ENCODE measurements around the gene AK9. TPM values are rescaled to one million over a fixed set of nuclear protein-coding genes. Genes with fewer than 3 reads are reported as not detected.
A peak's percentile ranks its signal among the peaks of the same experiment; 100 is the strongest.

The AK9 gene
- total RNA-seq, 1 experiment from 2014 or later = 3.5 TPM

GRCh38 chr6:109483735-109484057, 207.3 kb downstream of the AK9 start (continued):
- TF ChIP-seq ELF1 (IDR thresholded peaks at IDR 0.05; ENCODE audit: borderline replicate concordance, low read depth) = no peak

- H3K4me1 ChIP-seq (ENCODE audit: control insufficient read depth in 1 of 2, insufficient read depth in 2 of 2, low read length in 2 of 2) = peaks cover 4 to 15% of the 10 kb centered on the region in 2 experiments; a peak in 3 of 4 replicates
- intact Hi-C loops (cut with micrococcal nuclease) = no loop called here
- peaks cover 46% of the 10 kb centered on the region for H3K79me2 ChIP-seq (ENCODE audit: insufficient read depth, low read length)
- RAD21 ChIA-PET (ENCODE audit: low non-redundant PET in 1 of 2, low total read pairs in 2 of 2, uncharacterized antibody in 2 of 2, unreplicated experiment in 2 of 2) = no interaction called here
- H3K9ac ChIP-seq (ENCODE audit: low read length) = peak within 1 kb of the TSS; percentile 90
- CTCF ChIA-PET = no interaction called here
- H3K4me2 ChIP-seq (ENCODE audit: low read length) = peak within 1 kb of the TSS; percentile 75
- peaks cover 13 to 15% of the 10 kb centered on the region in 2 experiments; a peak in 3 of 4 replicates for H3K36me3 ChIP-seq (ENCODE audit: control insufficient read depth in 1 of 2, insufficient read depth in 2 of 2, low read length in 2 of 2)
- peak within 1 kb of the TSS; percentile 79 for H3K27ac ChIP-seq (ENCODE audit: low read depth, low read length)
- no peaks in the 10 kb centered on the region for H3K27me3 ChIP-seq (ENCODE audit: insufficient read depth, low read length)
- peak within 1 kb of the TSS; percentile 73 for H3K4me3 ChIP-seq (replicated peaks in 1 of 2; ENCODE audit: low read depth in 1 of 2, low read length in 2 of 2)
- H2AFZ ChIP-seq (ENCODE audit: low read depth, low read length, poor library complexity, severe bottlenecking) = peak within 1 kb of the TSS; percentile 78
- BruUV-seq (replicated peaks) = no TSS peak
- ATAC-seq (peak; percentile 89), DNase-seq (ENCODE audit: low read depth, low spot score) (peak; percentile 69)
- no peaks in the 10 kb centered on the region for H3K9me3 ChIP-seq (ENCODE audit: control insufficient read depth in 1 of 2, insufficient read depth in 1 of 2, low read depth in 1 of 2, low read length in 2 of 2)
- POLR2A ChIA-PET = no interaction called here
- H4K20me1 ChIP-seq (ENCODE audit: insufficient read depth) = no peaks in the 10 kb centered on the region
- H3K9me2 ChIP-seq (ENCODE audit: insufficient read depth) = no peaks in the 10 kb centered on the region
- TF ChIP-seq SRF (IDR thresholded peaks at IDR 0.05; ENCODE audit: low read depth) (no peak), TCF7L2 (IDR thresholded peaks at IDR 0.05; ENCODE audit: borderline replicate concordance, extremely low read depth, insufficient read depth, insufficient read length) (no peak), EZH2phosphoT487 (IDR thresholded peaks at IDR 0.05; ENCODE audit: borderline replicate concordance) (no peak), POLR2AphosphoS5 (IDR thresholded peaks at IDR 0.05; ENCODE audit: low read depth, low read length) (peak; percentile 80), CBX3 (IDR thresholded peaks at IDR 0.05; ENCODE audit: low read depth) (no peak), CTCF (IDR thresholded peaks at IDR 0.05 in 2 of 3, conservative IDR thresholded peaks at IDR 0.05 in 1 of 3; ENCODE audit: borderline replicate concordance in 1 of 3, insufficient read depth in 1 of 3, low read depth in 2 of 3, low read length in 2 of 3) (no peak), SP1 (IDR thresholded peaks at IDR 0.05; ENCODE audit: low read depth) (no peak), ATF3 (IDR thresholded peaks at IDR 0.05) (no peak), SIN3A (IDR thresholded peaks at IDR 0.05; ENCODE audit: low read depth) (no peak), RAD21 (IDR thresholded peaks at IDR 0.05; ENCODE audit: low read depth) (no peak), ZBTB33 (IDR thresholded peaks at IDR 0.05; ENCODE audit: extremely low read depth, insufficient replicate concordance, low read length) (no peak), FOSL1 (IDR thresholded peaks at IDR 0.05; ENCODE audit: low read depth) (no peak), ZFX (IDR thresholded peaks at IDR 0.05) (peak; percentile 80), MAX (IDR thresholded peaks at IDR 0.05) (peak; percentile 92), POLR2A (IDR thresholded peaks at IDR 0.05; ENCODE audit: borderline replicate concordance, extremely low read depth, insufficient read depth, insufficient read length) (no peak), ZNF274 (IDR thresholded peaks at IDR 0.05; ENCODE audit: low read depth, low read length) (no peak), ELF1 (IDR thresholded peaks at IDR 0.05; ENCODE audit: borderline replicate concordance, low read depth) (peak; percentile 86), EZH2 (IDR thresholded peaks at IDR 0.05) (no peak), EGR1 (IDR thresholded peaks at IDR 0.05; ENCODE audit: low read depth) (no peak), YY1 (IDR thresholded peaks at IDR 0.05; ENCODE audit: extremely low read depth, insufficient replicate concordance, low read depth, low read length) (no peak), CEBPB (IDR thresholded peaks at IDR 0.05; ENCODE audit: low read depth) (no peak), JUND (IDR thresholded peaks at IDR 0.05) (no peak)
Observed at GRCh38 chr6:109482905-109483734, 207.9 kb downstream of the AK9 start, which contains the start of gene ZBTB24. TSS of gene ZBTB24 (minus strand) at chr6:109483219. CDS start at chr6:109482026, 1,193 bp downstream.
